NCI-H2196 (cell line): Measurements from ENCODE around the gene CTBP2.

Experiments
- DNase-seq: peaks from one replicate; lab custom pipeline; 2025; ENCODE audit not compliant: unreplicated experiment; lab: John Stamatoyannopoulos, UW

CTBP2 gene

GRCh38 chr10:124984376-124984775 lies 176.0 kb downstream of the CTBP2 start:
- no peak for DNase-seq

- no peak for DNase-seq
These were observed 177.0 kb downstream of the CTBP2 start for GRCh38 chr10:124983321-124983720.

- no peak for DNase-seq
These were observed 182.0 kb downstream of the CTBP2 start for GRCh38 chr10:124978376-124978725.

- DNase-seq: no peak
These were observed 182.6 kb downstream of the CTBP2 start for GRCh38 chr10:124977648-124978375.

- DNase-seq: no peak
These were observed 183.2 kb downstream of the CTBP2 start for GRCh38 chr10:124977161-124977560.

GRCh38 chr10:124975977-124976514 lies 184.3 kb downstream of the CTBP2 start:
- no peak for DNase-seq

GRCh38 chr10:124974131-124974530 lies 186.2 kb downstream of the CTBP2 start:
- DNase-seq: no peak

- DNase-seq: no peak
These were observed 187.7 kb downstream of the CTBP2 start for GRCh38 chr10:124972637-124973036.

- DNase-seq: no peak
These were observed 189.1 kb downstream of the CTBP2 start for GRCh38 chr10:124971276-124971675.

- DNase-seq: no peak
These were observed 193.1 kb downstream of the CTBP2 start for GRCh38 chr10:124967255-124967654.

- DNase-seq: no peak
These were observed 194.4 kb downstream of the CTBP2 start for GRCh38 chr10:124966008-124966407.

GRCh38 chr10:124963866-124964720 lies 196.3 kb downstream of the CTBP2 start:
- no peak for DNase-seq

GRCh38 chr10:124962421-124962820 lies 197.9 kb downstream of the CTBP2 start:
- no peak for DNase-seq

GRCh38 chr10:124961248-124961570 lies 199.2 kb downstream of the CTBP2 start:
- DNase-seq: no peak

- no peak for DNase-seq
These were observed 200.8 kb downstream of the CTBP2 start for GRCh38 chr10:124959564-124959963.

GRCh38 chr10:124957404-124957947 lies 202.9 kb downstream of the CTBP2 start:
- no peak for DNase-seq

GRCh38 chr10:124956764-124957163 lies 203.6 kb downstream of the CTBP2 start:
- DNase-seq: no peak

GRCh38 chr10:124955868-124956267 lies 204.5 kb downstream of the CTBP2 start:
- no peak for DNase-seq

- no peak for DNase-seq
These were observed 205.1 kb downstream of the CTBP2 start for GRCh38 chr10:124955243-124955642.

- no peak for DNase-seq
These were observed 206.9 kb downstream of the CTBP2 start for GRCh38 chr10:124953421-124953820.

GRCh38 chr10:124952123-124952522 lies 208.2 kb downstream of the CTBP2 start:
- no peak for DNase-seq

GRCh38 chr10:124949543-124949942 lies 210.8 kb downstream of the CTBP2 start:
- no peak for DNase-seq
